HG02938 (cell line): Measurements from ENCODE around the gene ADAMTS2.
"Not testable (repeated sequence)": the region's sequence is repeated elsewhere in the genome, so short reads cannot be mapped to it uniquely, and the experiment has no call there.

Experiments used
- ATAC-seq: cut with Tn5 transposase; IDR thresholded peaks from one replicate; pipeline ENCODE4 v1.9.1; 2021; ENCODE audit warnings: mild to moderate bottlenecking, moderate library complexity; ENCODE audit not compliant: unreplicated experiment

Gene ADAMTS2

DNA sequence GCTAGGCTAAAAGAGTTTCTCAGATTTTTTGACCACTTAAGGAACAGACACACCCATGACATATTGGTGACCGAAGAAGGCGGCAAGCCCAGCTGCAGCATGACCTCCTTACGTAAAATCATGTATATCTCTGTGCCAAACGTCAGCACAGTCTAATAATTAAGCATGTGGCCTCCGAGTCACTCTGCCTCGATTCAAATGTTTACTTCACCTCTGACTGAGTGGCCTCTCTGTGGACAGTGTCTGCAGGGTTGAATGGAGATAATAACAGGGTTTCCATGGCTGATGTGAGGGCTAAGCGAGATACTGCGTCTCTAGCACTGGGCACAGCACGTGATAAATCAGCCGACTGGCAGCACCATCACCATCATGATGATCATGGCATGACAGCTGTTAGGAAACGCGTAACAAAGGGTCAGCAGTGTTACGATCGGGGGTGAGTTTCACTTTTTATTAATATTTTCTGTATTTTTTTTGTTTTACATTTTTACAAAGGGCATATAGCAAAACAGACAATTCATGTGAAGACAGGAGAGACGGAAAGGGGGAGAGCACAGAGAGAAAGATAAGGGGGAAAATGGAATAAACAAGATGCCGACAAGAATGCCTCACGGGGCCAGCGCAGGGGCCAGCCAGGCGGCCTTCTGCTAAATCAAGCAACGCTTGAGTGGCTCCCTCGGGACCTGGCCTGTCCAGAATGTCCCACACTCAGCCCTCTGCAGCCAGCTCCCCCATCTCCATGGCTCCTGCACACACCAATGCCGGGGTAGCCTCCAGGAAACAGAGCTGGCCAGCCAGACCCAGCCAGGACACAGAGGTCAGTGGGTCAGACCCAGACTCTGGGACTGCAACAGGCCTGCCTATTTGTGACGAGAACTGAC, 60.3 kb downstream of the ADAMTS2 start:
- ATAC-seq = no peak

GRCh38 chr5:179283908-179284307, 61.4 kb downstream of the ADAMTS2 start:
- not testable (repeated sequence) for ATAC-seq

DNA sequence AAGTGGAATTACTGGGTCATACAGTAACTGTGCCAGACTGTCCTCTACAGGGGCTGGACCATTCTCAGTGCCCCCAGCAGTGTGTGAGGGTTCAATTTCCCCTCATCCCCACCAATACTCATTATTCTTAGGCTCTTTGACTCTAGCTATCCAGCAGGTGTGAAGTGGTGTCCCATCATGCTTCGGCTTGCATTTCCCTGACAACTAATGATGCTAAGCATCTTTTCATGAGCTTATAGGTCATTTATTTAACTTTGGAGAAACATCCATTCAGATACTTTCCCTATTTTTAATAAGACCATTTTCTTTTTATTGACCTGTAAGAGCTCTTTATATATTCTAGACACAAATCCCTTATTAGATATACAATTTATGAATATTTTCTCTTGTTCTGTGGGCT, 63.6 kb downstream of the ADAMTS2 start:
- ATAC-seq = no peak

GRCh38 chr5:179280095-179280490, 65.2 kb downstream of the ADAMTS2 start:
- ATAC-seq = no peak

GRCh38 chr5:179279347-179280094, 65.7 kb downstream of the ADAMTS2 start:
- ATAC-seq = no peak

DNA sequence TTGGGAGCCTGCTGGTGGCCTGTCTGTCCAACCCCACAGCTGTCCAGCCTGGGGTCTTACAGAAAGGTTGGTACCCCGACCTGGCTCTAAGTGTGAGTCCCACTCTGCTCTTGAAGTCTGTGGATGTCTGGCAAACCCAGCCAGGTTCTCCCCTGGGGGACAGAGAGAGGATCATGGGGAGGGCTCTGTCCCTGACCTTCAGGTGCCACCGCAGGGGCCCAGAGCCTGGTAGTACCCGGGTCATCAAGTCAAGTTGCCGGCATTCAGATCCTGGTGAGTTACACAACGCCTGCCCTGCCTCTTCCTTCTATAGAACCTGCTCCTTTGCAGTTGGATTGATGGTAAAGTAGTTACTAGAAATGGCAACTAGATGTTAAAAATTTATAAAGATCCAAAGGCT, 66.7 kb downstream of the ADAMTS2 start:
- no peak for ATAC-seq

DNA sequence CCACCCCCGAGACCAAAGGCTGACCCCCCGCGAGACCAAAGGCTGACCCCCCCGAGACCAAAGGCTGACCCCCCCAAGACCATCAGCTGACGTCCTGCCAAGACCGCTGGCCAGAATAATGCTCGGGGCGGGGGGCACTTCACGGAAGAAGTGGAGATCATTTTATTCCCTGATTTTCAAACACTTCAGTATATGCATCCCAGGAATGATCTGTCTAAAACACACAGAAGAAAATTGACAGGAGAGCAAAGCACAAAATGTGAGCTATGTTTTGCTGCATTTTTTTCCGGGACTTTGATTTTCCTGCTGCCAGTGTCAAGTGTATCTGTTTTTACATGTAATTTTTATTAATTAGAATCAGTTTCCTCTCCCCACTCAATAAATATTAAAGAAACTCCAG, 67.1 kb downstream of the ADAMTS2 start:
- ATAC-seq = no peak

- no peak for ATAC-seq
These were observed 68.3 kb downstream of the ADAMTS2 start for GRCh38 chr5:179276838-179277395.

DNA sequence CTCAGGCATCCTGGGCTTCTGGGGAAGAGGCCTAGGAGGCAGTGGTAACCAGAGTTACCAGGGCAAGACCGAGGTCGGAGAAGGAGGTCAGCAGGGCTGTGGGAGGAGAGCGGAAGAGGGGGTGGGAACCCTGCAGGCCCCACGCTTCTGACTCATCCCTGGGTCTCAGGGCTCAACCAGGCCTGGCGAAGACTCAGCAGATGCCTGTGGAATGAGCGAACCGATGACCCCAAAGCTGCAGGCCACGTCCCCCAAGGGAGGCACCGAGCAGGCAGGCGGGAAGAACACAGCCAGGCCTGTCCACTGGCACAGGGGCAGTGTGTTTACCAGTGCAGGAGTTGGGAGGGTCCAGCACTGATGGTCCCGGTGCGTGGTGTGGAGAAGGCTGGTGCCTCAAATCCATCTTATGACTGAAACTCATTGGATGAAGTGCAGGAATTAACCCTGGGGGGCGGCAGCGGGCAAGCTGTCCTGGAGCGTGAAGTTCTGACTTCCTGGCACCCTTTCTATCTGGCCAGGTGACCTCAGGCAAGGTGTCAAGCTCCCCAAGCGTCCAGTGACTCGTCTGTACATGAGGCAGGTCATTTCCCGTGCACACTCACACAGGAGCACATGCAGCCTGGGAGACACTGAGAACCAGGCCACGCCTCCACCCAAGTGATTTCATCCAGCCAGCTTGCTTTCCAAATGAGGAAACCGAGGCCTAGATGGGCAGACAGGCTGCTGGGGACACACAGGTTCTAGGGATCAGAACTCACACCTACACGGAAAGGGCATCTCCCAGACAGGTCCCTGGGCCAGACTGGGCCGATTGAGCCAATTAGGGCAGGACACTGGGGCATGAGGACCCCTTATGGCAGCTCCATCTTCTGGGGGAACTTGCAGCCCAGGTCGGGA, 69.1 kb downstream of the ADAMTS2 start:
- no peak for ATAC-seq

- no peak for ATAC-seq
These were observed 69.8 kb downstream of the ADAMTS2 start for GRCh38 chr5:179275381-179275878.

- no peak for ATAC-seq
These were observed 70.6 kb downstream of the ADAMTS2 start for GRCh38 chr5:179274321-179275315.

DNA sequence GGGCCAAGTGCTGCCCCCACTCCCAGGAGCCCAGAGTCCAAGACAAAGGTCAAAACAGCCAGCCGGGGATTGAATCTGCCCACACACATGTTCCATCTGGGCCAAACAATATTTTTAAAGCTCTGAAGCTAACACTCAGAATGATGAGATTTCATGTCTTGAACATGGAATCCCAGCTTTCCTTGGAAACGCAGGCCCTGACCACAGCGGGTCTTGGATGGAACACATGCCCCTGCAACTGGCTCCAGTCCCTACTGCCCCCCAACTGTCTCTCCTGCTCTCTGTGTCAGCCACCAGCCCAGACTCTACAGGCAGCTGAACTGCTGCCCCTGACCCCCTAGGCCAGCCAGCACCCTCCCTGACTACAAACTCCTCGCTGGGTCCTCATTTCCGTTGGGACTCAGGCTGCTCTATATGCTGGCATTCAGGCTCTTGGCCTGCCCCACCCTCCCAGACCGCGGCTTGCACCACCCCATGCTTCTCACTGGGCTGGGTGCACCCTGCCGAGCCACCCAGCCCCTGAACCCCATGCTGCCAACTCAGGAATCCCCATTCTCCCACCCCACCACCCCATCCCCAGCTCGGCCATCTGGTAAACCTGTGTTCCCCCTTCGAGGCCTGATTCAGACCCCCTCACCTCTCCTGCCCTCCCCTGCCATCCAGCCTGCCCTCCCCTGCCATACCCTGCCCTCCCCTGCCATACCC, 71.7 kb downstream of the ADAMTS2 start:
- ATAC-seq = no peak

GRCh38 chr5:179273073-179273435, 72.2 kb downstream of the ADAMTS2 start:
- ATAC-seq = no peak

GRCh38 chr5:179272326-179273072, 72.8 kb downstream of the ADAMTS2 start:
- no peak for ATAC-seq

- ATAC-seq = no peak
These were observed 73.4 kb downstream of the ADAMTS2 start for GRCh38 chr5:179271821-179272325.

GRCh38 chr5:179271428-179271734, 73.9 kb downstream of the ADAMTS2 start:
- ATAC-seq = no peak

- no peak for ATAC-seq
These were observed 74.5 kb downstream of the ADAMTS2 start for GRCh38 chr5:179270581-179271427.
